Endometrial microvascular endothelial cells (primary cell): Measurements from ENCODE around the gene JMJD1C. TPM values are rescaled to one million over a fixed set of nuclear protein-coding genes. Genes with fewer than 3 reads are reported as not detected.

Experiments
- in situ Hi-C: cut with HindIII; loops from 2 replicates; pipeline ENCODE4 v1.10.0; 2017; ENCODE audit warnings: low sequenced_read_pairs, low pct_unique_long_range_greater_than_20kb; ENCODE audit errors: inconsistent ontology term
- total RNA-seq: library from RNA; depleted of rRNA; stranded (reverse); fragments of >200 nt; gene quantifications from one replicate; pipeline ENCODE4 v1.2.3, GENCODE V29; 2015; ENCODE audit errors: inconsistent ontology term

Gene JMJD1C
- total RNA-seq, 1 donor from 2014 or later = 82.5 TPM

DNA sequence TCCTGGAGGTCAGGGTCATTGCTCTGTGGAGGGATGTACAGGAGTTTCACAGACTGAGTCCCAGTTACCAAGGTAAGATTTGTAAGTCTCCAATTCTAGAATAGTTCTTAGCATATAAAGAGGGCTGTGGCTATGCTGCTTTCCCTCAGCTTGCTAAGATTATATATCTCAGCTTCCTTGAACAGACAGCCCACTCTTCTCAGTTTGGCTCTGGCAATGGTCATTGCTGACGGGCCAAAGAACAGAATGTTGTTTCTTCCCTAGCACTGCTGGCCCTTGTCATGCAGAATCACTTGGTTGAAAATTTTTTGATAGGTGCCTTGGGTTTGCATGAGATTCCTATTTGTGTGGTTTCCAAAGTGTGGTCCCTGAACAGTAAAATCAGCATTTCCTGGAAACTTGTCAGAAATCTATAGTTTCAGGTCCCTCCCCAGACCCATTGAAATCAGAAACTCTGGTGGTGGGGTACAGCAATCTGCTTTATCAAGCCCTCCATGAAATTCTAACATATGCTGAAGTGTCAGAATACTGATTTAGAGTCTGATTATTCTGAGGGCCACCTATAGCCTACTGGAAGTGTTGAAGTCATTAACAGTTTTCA lies 294.4 kb downstream of the JMJD1C start:
- in situ Hi-C loops = loop anchor here (25.0 kb wide), 1 partner anchor 441 kb away; no protein-coding TSS in a partner anchor

DNA sequence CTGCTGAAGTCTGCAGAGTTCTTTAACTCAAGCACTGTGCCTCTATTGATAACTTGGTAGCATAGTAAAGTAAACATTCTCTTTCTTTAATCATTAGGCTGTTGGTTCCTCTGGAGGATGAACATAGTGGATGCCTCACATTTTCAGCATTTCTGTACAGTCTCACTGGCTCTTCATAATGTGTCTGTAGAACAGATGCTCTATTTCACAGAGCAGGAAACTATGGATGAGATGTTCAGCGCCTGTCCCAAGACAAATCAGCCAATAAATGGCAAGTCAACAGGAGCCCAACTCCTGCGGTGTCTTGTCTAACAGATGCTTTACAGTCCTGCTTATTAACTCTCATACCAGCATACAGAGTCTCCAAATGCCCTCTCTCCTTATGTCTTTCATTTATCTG lies 296.2 kb downstream of the JMJD1C start:
- in situ Hi-C loops = loop anchor here (25.0 kb wide), 1 partner anchor 443 kb away; no protein-coding TSS in a partner anchor

DNA sequence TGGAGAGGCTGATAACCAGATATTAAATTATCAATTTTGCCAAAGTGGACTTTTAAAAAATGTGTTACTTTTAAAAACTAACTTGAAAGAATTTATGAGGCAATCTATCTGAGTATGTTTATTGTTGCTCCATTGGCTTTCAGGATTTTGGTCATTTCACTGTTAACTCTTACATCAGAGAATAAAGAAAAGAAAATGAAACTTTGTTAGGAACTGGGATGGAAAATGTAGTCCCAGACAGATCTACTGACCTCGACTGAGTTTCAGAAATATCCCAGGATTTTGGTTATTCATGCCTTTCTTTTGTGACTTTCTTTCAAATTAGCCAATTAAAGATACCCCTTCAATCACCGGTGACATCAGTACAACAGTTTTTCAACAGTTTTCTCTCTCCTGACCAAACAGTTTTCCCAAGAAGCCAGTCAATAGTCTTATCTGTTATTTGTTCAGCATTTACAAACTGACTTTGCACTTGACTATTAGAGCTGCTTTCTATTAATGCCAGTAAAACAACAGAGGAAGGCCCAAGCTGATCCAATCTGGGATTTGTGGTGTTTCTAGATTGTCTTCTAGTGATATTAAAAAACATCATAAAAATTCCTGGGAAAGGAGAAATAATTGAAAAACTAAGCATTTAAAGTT lies 296.8 kb downstream of the JMJD1C start:
- in situ Hi-C loops = loop anchor here (25.0 kb wide), 1 partner anchor 443 kb away; no protein-coding TSS in a partner anchor

DNA sequence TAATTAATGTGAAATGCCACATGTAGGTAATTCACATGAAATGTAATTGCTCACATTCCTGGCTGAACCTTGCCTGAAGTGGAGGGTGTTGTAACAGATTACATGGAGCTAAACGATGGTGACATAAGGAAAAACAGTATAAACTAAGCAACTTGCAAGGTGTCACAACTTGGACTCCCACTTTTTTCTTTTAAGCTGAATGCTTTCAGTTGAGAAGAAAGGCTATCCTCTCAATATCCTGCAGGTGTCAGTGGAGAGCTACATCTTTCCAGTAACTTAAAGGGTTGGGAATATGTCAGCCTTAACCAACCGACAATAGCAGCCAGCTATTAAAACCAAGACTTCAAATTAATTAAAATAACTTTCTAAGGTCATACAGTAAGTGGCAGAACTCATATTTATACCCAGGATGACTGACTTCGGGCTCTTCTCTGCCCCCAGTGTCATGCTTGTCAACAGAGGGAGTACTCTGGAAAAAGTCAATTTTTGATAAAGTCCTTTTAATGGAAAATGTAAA lies 299.0 kb downstream of the JMJD1C start:
- in situ Hi-C loops = loop anchor here (25.0 kb wide), 1 partner anchor 446 kb away; no protein-coding TSS in a partner anchor

DNA sequence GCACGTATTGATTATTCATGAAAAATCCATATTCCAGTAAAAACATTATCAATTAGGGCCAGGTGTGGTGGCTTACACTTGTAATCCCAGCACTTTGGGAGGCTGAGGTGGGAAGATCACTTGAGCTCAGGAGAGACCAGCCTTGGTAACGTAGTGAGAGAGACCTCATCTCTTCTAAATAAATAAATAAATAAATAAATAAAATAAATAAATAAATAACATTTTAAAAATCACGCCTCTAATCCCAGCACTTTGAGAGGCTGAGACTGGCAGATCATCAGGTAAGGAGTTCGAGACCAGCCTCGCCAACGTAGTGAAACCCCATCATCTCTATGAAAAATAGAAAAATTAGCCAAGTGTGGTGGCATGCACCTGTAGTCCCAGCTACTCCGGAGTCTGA lies 300.5 kb downstream of the JMJD1C start:
- in situ Hi-C loops = loop anchor here (25.0 kb wide), 1 partner anchor 447 kb away; no protein-coding TSS in a partner anchor

DNA sequence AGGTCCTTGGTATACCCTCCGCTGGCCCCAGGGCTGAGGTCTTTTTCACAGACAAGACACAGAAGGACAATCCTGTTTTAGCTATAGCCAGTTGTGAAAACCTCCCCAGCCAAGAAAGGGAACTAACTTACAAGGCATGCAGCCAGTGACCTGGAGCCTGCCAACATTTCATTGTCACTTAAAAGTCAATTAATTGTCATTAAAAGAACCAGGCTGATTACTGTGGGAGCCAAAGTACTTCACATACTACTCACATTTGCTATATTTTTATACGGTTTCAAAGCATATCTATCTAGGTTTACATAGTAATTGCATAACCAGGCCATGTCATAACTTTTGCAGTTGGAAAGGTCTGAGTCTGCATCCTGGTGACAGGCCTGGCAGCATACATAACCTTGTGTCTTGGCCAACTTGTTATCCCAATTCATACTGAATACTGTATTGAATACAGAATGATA lies 301.6 kb downstream of the JMJD1C start:
- in situ Hi-C loops = loop anchor here (25.0 kb wide), 1 partner anchor 448 kb away; no protein-coding TSS in a partner anchor

DNA sequence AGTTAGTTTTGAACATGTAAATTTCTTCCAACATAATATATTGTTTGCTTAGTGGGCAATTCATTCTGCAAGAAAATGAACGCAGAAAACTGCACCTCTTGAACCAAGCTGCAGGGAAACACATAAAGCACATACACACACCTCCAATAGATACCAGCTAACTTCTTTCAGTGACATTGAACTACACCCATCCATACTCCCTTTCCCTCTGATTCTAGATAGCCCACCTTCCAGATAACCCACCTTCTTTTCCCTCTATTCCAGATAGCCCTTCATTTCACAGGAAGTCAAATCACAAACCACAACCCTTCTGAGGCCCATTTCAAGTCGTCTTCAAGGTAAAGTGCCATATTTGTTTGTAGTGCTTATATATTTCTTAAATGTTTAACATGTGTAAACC lies 304.2 kb downstream of the JMJD1C start:
- in situ Hi-C loops = loop anchor here (25.0 kb wide), 1 partner anchor 451 kb away; no protein-coding TSS in a partner anchor

DNA sequence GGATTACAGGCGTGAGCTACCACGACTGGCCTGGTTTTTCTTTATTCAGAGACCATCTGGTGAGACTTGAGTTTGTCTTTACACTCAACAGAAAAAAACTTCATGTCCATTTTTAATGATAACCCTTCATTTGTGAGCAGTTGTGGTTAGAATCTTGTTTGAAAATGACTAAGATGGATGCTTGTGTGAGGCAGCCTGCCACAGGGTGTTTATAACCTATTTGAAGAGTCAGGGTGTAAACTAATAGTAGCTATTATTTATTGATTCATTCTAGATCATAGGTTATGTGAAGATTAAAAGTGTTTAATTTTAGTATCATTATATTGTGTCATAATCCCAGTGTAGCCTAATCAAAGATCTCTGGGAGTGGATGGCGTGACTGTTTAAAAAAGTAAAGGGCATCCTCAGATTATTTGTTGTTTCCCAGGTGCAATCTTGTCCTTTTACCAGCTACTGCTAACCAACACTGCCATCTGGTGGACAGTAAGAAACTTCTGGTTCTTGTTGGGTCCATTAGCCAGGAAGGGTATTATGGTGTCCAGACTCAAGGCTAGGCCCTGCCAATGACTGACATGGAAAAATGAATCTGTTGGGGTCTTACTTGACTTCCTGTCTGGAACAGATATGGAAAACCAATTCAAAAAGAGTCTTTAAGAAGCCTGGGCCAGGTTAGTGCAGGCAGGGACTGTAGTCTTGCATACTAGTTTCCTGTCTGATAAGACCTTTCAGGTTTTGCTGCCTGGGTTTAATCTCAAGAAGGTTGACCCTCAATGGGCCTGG lies 307.7 kb downstream of the JMJD1C start:
- in situ Hi-C loops = loop anchor here (25.0 kb wide), 1 partner anchor 454 kb away; no protein-coding TSS in a partner anchor

DNA sequence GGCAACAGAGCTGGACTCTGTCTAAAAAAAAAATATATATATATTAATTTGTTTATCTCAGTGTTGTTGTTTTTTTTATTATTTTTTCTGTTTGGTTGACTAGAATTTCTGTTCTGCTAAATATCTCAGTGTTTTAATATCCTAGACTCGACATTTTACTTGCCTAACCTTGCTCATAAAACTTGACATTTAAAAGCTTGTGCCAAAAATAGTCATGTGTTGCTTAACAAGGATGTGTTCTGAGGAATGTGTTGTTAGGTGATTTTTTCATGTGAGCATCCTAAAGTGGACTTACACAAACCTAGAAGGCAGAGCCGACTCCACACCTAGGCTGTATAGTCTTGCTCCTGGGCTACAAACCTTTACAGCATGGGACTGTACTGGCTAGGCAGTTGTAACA lies 309.5 kb downstream of the JMJD1C start:
- in situ Hi-C loops = loop anchor here (25.0 kb wide), 1 partner anchor 456 kb away; no protein-coding TSS in a partner anchor

DNA sequence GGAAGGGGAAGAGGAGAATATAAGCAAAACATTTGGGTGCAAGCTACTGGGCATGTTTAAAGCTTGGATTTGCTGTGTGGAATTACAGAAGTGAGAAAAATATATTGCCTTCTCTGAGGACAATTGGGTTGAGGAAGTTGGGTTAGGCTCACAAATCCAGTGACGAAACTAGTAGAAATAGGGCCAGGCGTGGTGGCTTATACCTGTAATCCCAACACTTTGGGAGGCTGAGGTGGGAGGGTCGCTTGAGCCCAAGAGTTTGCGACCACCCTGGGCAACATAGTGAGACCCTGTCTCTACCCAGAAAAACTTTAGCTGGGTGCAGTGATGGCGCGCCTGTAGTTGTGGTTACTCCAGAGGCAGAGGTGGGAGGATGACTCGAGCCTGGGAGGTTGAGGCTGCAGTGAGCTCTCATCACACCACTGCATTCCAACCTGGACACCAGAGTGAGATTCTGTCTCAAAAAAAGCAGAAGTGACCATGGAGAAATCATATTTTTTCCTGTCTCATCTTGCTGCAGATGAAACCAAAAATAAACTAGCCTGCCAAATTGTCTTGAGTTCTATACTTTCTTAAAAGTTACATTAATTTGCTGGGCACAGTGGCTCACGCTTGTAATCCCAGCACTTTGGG lies 310.3 kb downstream of the JMJD1C start:
- in situ Hi-C loops = loop anchor here (25.0 kb wide), 1 partner anchor 457 kb away; no protein-coding TSS in a partner anchor

DNA sequence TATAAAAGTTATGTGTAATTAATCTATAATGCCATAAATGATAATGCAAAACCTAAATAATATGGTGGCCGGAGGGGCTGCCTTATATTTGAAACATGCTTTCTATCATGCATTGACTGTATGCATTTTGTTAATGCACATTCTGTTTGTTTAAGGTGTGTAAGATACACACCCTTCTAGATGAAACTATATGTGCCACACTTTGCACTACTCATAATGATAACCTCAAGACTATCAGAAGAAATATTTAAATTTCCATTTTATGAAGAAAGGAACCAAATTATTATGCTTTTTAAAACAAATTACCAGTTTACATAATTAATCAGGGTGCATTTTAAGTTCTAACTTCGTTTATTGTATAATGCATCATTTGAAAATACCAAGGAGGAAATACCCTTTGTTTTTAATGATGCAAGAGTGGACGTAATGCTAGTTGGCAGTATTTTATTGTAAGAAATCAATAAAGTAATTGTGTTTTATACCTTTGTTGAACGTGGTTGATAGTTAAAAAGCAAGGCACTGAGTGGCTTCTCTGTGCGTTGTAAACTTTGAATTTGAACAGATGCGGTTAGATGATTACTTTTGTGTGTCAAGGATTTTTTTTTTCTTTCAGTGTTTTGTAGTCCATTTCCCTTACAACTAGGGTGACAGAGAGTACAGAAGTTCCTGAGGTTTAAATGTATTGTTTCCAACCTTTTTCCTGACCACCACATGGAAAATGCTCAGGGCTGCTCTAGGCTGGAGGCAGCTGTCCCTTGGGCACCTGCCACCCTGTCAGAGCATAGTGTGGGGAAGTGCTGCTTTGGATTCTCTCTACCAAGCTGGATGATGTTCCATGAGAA lies 311.0 kb downstream of the JMJD1C start:
- in situ Hi-C loops = loop anchor here (25.0 kb wide), 1 partner anchor 458 kb away; no protein-coding TSS in a partner anchor

DNA sequence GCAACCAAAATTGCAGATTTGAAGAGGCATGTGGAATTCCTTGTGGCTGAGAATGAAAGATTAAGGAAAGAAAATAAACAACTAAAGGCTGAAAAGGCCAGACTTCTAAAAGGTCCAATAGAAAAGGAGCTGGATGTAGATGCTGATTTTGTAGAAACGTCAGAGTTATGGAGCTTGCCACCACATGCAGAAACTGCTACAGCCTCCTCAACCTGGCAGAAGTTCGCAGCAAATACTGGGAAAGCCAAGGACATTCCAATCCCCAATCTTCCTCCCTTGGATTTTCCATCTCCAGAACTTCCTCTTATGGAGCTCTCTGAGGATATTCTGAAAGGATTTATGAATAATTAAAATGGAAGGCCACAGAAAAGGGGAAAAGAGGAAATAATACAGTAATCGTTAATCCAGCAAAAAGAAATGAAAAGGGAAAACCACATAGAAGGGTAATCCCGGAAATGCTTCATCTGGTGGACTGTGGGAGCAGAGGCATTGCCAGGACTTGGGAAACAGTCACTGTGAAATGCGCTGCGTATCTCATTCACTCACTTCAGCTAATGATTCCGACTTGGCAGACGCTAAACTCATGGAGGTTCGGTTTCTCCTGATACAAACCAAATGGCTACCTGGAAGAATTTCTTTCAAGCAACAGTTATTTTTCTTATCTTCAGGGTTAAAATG lies 311.8 kb downstream of the JMJD1C start:
- in situ Hi-C loops = loop anchor here (25.0 kb wide), 1 partner anchor 458 kb away; no protein-coding TSS in a partner anchor

DNA sequence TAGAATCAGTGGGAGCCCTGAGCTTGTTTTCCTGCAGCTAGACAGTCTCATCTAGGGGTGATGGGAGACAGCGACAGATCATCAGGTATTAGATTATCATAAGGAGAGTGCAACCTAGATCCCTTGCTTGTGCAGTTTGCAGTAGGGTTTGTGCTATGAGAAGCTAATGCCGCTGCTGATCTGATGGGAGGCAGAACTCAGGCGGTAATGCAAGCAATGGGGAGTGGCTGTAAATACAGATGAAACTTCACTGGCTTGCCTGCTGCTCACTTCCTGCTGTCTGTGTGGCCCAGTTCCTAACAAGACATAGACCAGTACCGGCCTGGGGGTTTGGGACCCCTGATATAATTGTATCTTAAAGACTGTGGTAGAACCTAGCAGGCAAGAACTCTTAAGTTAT lies 315.0 kb downstream of the JMJD1C start:
- in situ Hi-C loops = loop anchor here (25.0 kb wide), 1 partner anchor 462 kb away; no protein-coding TSS in a partner anchor

DNA sequence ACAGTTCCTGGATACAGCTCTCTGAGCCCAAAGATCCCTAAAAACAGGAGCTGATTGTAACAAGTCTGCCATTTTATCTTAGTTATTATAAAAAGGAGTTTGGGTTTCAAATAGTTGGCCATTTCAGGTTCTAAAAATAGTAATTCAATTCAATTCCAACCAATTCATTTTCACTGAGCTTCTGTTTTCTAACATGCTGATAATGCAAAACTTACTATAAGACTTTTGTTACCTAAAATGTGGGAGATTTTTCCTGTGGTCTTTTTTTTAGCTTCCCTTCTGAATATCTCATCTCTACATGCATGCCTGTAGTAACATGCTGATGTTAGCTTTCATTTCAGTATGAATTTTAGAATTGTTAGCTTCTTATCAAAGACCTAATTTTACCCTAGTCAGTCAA lies 319.3 kb downstream of the JMJD1C start:
- in situ Hi-C loops = no loop called here

DNA sequence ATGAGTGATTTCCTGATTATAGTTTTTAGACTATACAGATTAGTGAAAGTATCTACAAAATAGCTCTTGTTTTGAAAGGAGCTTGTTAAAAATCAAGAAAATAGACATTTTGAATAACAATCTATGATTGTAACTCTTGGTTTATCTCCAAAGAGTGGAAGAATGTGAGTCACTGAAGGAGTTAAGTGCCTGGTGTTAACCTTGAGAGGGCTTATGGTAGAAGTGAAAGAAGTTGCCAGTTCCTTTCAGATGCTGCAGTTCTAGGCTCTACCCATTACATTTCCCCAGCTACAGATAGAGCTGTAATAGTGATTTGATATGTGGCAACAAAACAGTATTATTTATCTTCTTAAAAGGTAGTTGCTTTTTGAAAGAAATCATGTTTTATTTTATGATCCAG lies 320.0 kb downstream of the JMJD1C start:
- in situ Hi-C loops = no loop called here

DNA sequence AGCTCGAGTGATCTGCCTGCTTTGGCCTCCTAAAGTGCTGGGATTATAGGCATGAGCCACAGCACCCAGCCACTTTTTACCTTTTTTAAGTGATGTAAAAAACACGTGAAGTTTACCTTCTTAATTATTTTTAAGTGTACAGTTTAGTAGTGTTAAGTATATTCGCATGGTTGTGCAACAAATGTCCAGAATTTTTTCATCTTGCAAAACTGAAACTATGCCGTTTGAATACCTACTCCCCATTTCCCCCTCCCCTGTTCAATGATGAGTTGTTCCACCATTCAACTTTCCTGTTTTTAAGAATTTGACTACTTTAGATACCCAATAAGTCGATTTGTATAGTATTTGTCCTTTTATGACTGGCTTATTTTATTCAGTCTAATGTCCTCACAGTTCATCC lies 321.8 kb downstream of the JMJD1C start:
- in situ Hi-C loops = no loop called here

DNA sequence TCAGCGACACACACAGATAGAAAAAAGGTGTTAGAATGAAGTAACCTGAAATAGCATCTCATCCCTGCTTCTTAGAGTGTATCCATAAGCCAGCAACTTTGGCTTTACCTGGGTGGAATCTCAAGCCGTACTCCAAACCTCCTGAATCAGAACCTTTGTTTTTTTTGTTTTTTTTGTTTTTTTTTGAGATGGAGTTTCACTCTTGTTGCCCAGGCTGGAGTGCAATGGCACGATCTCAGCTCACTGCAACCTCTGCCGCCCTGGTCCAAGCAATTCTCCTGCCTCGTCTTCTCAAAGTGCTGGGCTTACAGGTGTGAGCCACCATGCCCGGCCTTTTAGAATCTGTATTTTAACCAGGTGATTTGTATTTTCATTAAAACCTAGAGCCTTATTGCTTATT lies 323.6 kb downstream of the JMJD1C start:
- in situ Hi-C loops = no loop called here
